Kidney (tissue), 14 donors: Measurements from ENCODE around the gene PIK3R6. TPM values are rescaled to one million over a fixed set of nuclear protein-coding genes. Genes with fewer than 3 reads are reported as not detected.

Experiments
- DNase-seq, 5 donors: peaks; one replicate each; pipeline ENCODE4 v3.0.0-alpha.2; 2013 to 2020
- FAIRE-seq: peaks from 2 replicates; lab custom pipeline; 2012; peaks lifted over from hg19 to GRCh38; lab: Jason Lieb, UNC
- H3K27ac ChIP-seq, 2 donors: one replicate each; pipeline ENCODE4 v1.7.0; 2013; ENCODE audit warnings: low read depth in 2 of 2, low read length in 2 of 2, inconsistent platforms in 1 of 2
- H3K27me3 ChIP-seq: one replicate; pipeline ENCODE4 v1.7.1; 2013; ENCODE audit warnings: low read length, inconsistent platforms; ENCODE audit not compliant: control insufficient read depth, insufficient read depth
- H3K36me3 ChIP-seq, 3 donors: one replicate each; pipeline versions ENCODE4 v1.7.0 to v1.7.1; 2013; ENCODE audit warnings: low read length in 3 of 3, control low read depth in 1 of 3, inconsistent platforms in 1 of 3; ENCODE audit not compliant: insufficient read depth in 3 of 3, control insufficient read depth in 2 of 3
- H3K4me1 ChIP-seq, 3 donors: one replicate each; pipeline versions ENCODE4 v1.7.0 to v1.7.1; 2013; ENCODE audit warnings: low read length in 3 of 3, inconsistent platforms in 1 of 3, low read depth in 1 of 3; ENCODE audit not compliant: control insufficient read depth in 2 of 3, insufficient read depth in 2 of 3
- H3K4me3 ChIP-seq, 3 donors: one replicate each; pipeline versions ENCODE4 v1.7.0 to v1.8.1; 2013; ENCODE audit warnings: low read length in 3 of 3, control low read depth in 1 of 3, inconsistent platforms in 1 of 3
- H3K9ac ChIP-seq, 3 donors: one replicate each; pipeline versions ENCODE4 v1.7.0 to v1.7.1; 2013; ENCODE audit warnings: low read length in 3 of 3, control low read depth in 1 of 3, inconsistent platforms in 1 of 3
- H3K9me3 ChIP-seq, 3 donors: one replicate each; pipeline versions ENCODE4 v1.7.0 to v1.7.1; 2013; ENCODE audit warnings: low read length in 3 of 3, control low read depth in 1 of 3, inconsistent platforms in 1 of 3; ENCODE audit not compliant: control insufficient read depth in 2 of 3, insufficient read depth in 1 of 3
- intact Hi-C: fragments of 100-400 bp; cut with DNase I; formaldehyde crosslinking; loops from one replicate; pipeline ENCODE4 v1.11.1; 2022
- polyA plus RNA-seq: library from polyadenylated mRNA; stranded (reverse); fragments of 350-450 nt; fragmentation: Illumina TruSeq; extraction: RNeasy Lipid Tissue Mini Kit (QIAGEN cat#74804); gene quantifications from one replicate; pipeline ENCODE4 v1.2.3, GENCODE V29; 2014; ENCODE audit warnings: low read depth, low replicate concordance; ENCODE audit not compliant: insufficient read depth
- total RNA-seq: library from RNA; stranded (reverse); fragmentation: NEBNext Ultra II Directional; extraction: Animal tissue kit (Norgen Biotek cat#: 25700); gene quantifications from one replicate; pipeline ENCODE4 v1.2.1, GENCODE V29; 2021
- TF ChIP-seq, protein P1 (sequence below): IDR thresholded peaks from 3 replicates; pipeline ENCODE4 v1.5.1; 2012; ENCODE audit warnings: mild to moderate bottlenecking, moderate library complexity, borderline replicate concordance; ENCODE audit not compliant: insufficient read depth; ENCODE audit errors: extremely low read depth
- donor health status: control.
- donor health status: control.
- donor health status: control.
- donor health status: control.
- donor health status: control.
- donor health status: DM: yes; HTN: yes; CAD: no.
- donor health status: Normal renal cell carcinoma (clear cell type).

Gene PIK3R6
- total and polyA plus RNA-seq, 2 donors from 2014 or later = 0.17 to 2.3 TPM

DNA sequence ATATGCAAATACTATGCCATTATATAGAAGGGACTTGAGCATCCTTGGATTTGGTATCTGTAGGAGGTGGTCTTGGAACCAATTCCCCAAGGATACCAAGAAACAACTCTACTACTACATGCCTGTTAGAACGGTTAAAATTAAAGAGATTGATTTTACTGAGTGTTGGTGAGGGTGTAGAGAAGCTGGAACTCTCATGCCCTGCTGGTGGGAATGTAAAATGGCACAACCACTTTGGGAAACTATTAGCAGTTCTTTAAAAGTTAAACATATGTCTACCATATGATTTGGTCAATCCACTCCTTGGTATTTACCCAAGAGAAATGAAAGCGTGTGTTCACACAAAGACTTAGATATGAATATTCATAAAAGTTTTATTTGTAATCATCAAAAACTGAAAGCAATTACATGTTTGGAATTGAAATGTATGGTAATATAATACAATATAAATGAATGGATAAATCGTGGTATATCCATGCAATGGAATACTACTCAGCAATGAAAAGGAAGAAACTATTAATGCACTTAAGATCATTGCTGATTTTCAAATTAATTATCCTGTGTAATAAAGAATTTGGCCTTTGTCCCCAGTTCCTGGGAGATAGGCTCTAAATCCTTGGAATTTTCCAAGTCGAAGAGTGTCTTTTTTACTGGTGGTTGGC is 76.1 kb downstream of the PIK3R6 start:
- H3K9me3 ChIP-seq = peaks cover 0 to 7% (median 2%) of the 10 kb centered on the region in 3 donors

DNA sequence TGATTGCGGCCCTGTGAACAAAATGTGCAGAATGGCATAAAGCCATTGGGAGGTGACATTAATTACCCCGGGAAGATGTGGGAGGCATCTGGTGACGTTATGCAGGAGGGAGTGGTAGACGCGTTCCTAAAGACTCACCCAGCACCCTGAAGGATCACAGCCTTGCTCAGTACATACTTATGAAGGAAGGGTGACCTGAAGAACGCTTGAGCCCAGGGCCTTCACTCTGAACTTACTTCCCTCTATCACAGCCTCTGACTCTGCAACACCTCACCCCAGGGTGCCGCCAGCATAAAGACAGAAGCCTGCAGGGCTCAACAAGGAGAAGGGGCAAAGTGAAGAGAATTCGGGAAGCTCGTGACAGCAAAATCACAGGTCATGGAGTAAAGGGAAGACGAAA is 77.7 kb downstream of the PIK3R6 start:
- no peak overlapping the region for H3K4me3 ChIP-seq
- FAIRE-seq (no peak), DNase-seq (no peak)
- H3K4me1 ChIP-seq = peaks cover 0 to 3% (median 0%) of the 10 kb centered on the region in 3 donors
- intact Hi-C loops = no loop called here
- H3K9ac ChIP-seq = no peak overlapping the region
- H3K27ac ChIP-seq = no peak overlapping the region
- TF ChIP-seq, protein P1, sequence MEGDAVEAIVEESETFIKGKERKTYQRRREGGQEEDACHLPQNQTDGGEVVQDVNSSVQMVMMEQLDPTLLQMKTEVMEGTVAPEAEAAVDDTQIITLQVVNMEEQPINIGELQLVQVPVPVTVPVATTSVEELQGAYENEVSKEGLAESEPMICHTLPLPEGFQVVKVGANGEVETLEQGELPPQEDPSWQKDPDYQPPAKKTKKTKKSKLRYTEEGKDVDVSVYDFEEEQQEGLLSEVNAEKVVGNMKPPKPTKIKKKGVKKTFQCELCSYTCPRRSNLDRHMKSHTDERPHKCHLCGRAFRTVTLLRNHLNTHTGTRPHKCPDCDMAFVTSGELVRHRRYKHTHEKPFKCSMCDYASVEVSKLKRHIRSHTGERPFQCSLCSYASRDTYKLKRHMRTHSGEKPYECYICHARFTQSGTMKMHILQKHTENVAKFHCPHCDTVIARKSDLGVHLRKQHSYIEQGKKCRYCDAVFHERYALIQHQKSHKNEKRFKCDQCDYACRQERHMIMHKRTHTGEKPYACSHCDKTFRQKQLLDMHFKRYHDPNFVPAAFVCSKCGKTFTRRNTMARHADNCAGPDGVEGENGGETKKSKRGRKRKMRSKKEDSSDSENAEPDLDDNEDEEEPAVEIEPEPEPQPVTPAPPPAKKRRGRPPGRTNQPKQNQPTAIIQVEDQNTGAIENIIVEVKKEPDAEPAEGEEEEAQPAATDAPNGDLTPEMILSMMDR = no peak
- H3K36me3 ChIP-seq = no peaks in the 10 kb centered on the region
- H3K27me3 ChIP-seq = no peaks in the 10 kb centered on the region
- peaks cover 0 to 7% (median 2%) of the 10 kb centered on the region in 3 donors for H3K9me3 ChIP-seq

More for the DNA sequence above, 76.1 kb downstream of the PIK3R6 start:
- FAIRE-seq = no peak
- Histone ChIP-seq H3K4me3 (no peak overlapping the region), H3K4me1 (peaks cover 0 to 4% (median 0%) of the 10 kb centered on the region in 3 donors), H3K27ac (no peak overlapping the region), H3K9ac (no peak overlapping the region), H3K27me3 (no peaks in the 10 kb centered on the region), H3K36me3 (no peaks in the 10 kb centered on the region)
- no peak for DNase-seq
- intact Hi-C loops = no loop called here
- TF ChIP-seq, protein P1 = no peak

DNA sequence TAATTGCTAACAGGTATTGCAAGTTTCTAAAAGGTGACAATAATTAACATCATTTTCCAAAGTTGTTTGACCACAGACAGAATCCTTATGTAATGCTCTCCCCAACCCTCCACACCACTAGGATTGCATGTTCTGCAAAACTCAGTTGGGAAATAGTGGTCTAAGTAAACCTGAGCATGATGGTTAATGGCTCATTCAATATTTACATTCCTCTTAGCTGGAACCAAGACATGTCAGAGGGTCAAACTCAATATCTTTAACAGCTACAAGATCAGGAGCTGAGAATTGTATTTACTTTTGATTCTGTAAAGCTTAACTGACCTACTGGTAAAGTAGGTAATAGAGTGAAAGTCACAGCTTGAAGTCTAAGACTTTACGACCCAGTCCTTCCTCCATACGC is 78.5 kb downstream of the PIK3R6 start:
- TF ChIP-seq, protein P1 = no peak
- H3K36me3 ChIP-seq = no peaks in the 10 kb centered on the region
- H3K27ac ChIP-seq = no peak overlapping the region
- peaks cover 0 to 7% (median 2%) of the 10 kb centered on the region in 3 donors for H3K9me3 ChIP-seq
- DNase-seq (no peak), FAIRE-seq (no peak)
- no peak overlapping the region for H3K9ac ChIP-seq
- H3K27me3 ChIP-seq = no peaks in the 10 kb centered on the region
- intact Hi-C loops = no loop called here
- H3K4me1 ChIP-seq = peaks cover 0 to under 1% (median 0%) of the 10 kb centered on the region in 3 donors
- H3K4me3 ChIP-seq = no peak overlapping the region
